AG09319 (cell line): ENCODE data around the gene PRAMEF11.

Source experiments
- DNase-seq: peaks from one replicate; pipeline ENCODE4 v3.0.0-alpha.2; 2010; ENCODE audit warnings: low read depth; ENCODE audit errors: extremely low read depth
- TF ChIP-seq, protein P1 (sequence below): IDR thresholded peaks from 2 replicates; pipeline ENCODE4 v1.5.1; 2011; ENCODE audit warnings: low read depth, mild to moderate bottlenecking, inconsistent platforms, low read length, moderate library complexity

PRAMEF11 gene

DNA sequence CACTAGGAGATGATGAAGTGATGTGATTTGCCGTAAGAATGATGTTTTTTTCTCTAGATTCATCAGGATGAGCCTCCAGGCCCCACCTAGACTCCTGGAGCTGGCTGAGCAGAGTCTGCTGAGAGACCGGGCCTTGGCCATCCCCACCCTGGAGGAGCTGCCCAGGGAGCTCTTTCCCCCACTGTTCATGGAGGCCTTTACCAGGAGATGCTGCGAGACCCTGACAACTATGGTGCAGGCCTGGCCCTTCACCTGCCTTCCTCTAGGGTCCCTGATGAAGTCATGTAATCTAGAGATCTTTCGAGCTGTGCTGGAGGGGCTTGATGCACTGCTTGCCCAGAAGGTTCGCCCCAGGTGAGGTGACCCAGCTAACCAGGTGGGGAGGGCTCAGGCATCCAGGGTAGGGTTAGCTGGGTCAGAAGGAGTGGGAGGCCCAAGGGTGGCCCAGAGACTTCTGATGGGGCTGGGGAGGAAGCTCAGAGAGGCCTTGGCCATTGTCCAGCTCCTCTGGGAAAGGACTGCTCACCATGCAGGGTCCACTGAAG, 56.3 kb downstream of the PRAMEF11 start:
- TF ChIP-seq, protein P1, sequence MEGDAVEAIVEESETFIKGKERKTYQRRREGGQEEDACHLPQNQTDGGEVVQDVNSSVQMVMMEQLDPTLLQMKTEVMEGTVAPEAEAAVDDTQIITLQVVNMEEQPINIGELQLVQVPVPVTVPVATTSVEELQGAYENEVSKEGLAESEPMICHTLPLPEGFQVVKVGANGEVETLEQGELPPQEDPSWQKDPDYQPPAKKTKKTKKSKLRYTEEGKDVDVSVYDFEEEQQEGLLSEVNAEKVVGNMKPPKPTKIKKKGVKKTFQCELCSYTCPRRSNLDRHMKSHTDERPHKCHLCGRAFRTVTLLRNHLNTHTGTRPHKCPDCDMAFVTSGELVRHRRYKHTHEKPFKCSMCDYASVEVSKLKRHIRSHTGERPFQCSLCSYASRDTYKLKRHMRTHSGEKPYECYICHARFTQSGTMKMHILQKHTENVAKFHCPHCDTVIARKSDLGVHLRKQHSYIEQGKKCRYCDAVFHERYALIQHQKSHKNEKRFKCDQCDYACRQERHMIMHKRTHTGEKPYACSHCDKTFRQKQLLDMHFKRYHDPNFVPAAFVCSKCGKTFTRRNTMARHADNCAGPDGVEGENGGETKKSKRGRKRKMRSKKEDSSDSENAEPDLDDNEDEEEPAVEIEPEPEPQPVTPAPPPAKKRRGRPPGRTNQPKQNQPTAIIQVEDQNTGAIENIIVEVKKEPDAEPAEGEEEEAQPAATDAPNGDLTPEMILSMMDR, result no peak
- DNase-seq, result no peak
